AG09309 (cell line): ENCODE measurements around the gene RAB34.
"Not testable (repeated sequence)": the region's sequence is repeated elsewhere in the genome, so short reads cannot be mapped to it uniquely, and the experiment has no call there.

ENCODE experiments used
- DNase-seq: peaks from one replicate; pipeline ENCODE4 v3.0.0-alpha.2; 2010; ENCODE audit warnings: low read depth
- H3K4me3 ChIP-seq: 2 replicates; pipeline ENCODE4 v1.5.1; 2011; ENCODE audit warnings: mild to moderate bottlenecking, low read depth, low read length, moderate library complexity; ENCODE audit not compliant: control insufficient read depth
- CTCF ChIP-seq: IDR thresholded peaks from 2 replicates; pipeline ENCODE4 v1.5.1; 2011; ENCODE audit warnings: mild to moderate bottlenecking, low read depth, low read length, inconsistent platforms; ENCODE audit not compliant: insufficient read depth, control insufficient read depth; ENCODE audit errors: missing control alignments

Gene RAB34

GRCh38 chr17:28722417-28723158 is 4.9 kb upstream of the RAB34 start:
- DNase-seq = no peak
- H3K4me3 ChIP-seq = no peak overlapping the region
- TF ChIP-seq CTCF = no peak

GRCh38 chr17:28720997-28721329 is 3.3 kb upstream of the RAB34 start:
- not testable (repeated sequence) for DNase-seq
- peak overlapping the region; percentile 84 for H3K4me3 ChIP-seq

GRCh38 chr17:28720247-28720996 is 2.8 kb upstream of the RAB34 start:
- peak; percentile 17 for TF ChIP-seq CTCF
- DNase-seq = no peak
- H3K4me3 ChIP-seq = peak overlapping the region; percentile 84

- DNase-seq = no peak
Measured at GRCh38 chr17:28719021-28719433, 1.4 kb upstream of the RAB34 start.

GRCh38 chr17:28718333-28719020 is 809 bp upstream of the RAB34 start:
- peak overlapping the region; percentile 58 for H3K4me3 ChIP-seq
- TF ChIP-seq CTCF = no peak
- DNase-seq = no peak

More at GRCh38 chr17:28719021-28719433, 1.4 kb upstream of the RAB34 start:
- TF ChIP-seq CTCF = no peak
- H3K4me3 ChIP-seq = peak overlapping the region; percentile 32

GRCh38 chr17:28716740-28717577 is 709 bp downstream of the RAB34 start:
- no peak for DNase-seq

More at GRCh38 chr17:28716740-28717577, 709 bp downstream of the RAB34 start:
- H3K4me3 ChIP-seq = peak overlapping the region; percentile 58
- TF ChIP-seq CTCF = no peak
